Activated CD4-positive, alpha-beta T cell treated with anti-CD3 and anti-CD28 coated beads, Interleukin-2, amount 50 U/mL, for 24 hours (primary cell): Measurements from ENCODE around the gene SLMAP.

Experiments
- DNase-seq, 2 donors: peaks; one replicate each; pipeline ENCODE4 v3.0.0-alpha.2; 2020; ENCODE audit warnings: low read depth in 1 of 2, low spot score in 1 of 2

Gene SLMAP

GRCh38 chr3:57755741-57756527 lies at the start of gene SLMAP:
Gene SLMAP (plus strand): TSS chr3:57756309. CDS start chr3:57757652, 1,343 bp downstream.
- peak; percentile 85 to 95 for DNase-seq

- DNase-seq = no peak
These were observed 49.6 kb upstream of the SLMAP start for GRCh38 chr3:57706462-57706861.

GRCh38 chr3:57709031-57709430 lies 47.1 kb upstream of the SLMAP start:
- DNase-seq = no peak

GRCh38 chr3:57709559-57709958 lies 46.5 kb upstream of the SLMAP start:
- DNase-seq = no peak

- no peak for DNase-seq
These were observed 40.4 kb upstream of the SLMAP start for GRCh38 chr3:57715686-57716085.

- no peak for DNase-seq
These were observed 38.8 kb upstream of the SLMAP start for GRCh38 chr3:57717205-57717868.

- DNase-seq = no peak
These were observed 38.0 kb upstream of the SLMAP start for GRCh38 chr3:57718118-57718517.

- DNase-seq = no peak
These were observed 29.7 kb upstream of the SLMAP start for GRCh38 chr3:57726397-57726796.

GRCh38 chr3:57727106-57727505 lies 29.0 kb upstream of the SLMAP start:
- no peak for DNase-seq

- no peak for DNase-seq
These were observed 26.6 kb upstream of the SLMAP start for GRCh38 chr3:57729334-57730045.

GRCh38 chr3:57730682-57731081 lies 25.4 kb upstream of the SLMAP start:
- no peak for DNase-seq

- no peak for DNase-seq
These were observed 24.8 kb upstream of the SLMAP start for GRCh38 chr3:57731311-57731710.

GRCh38 chr3:57733790-57734189 lies 22.3 kb upstream of the SLMAP start:
- DNase-seq = no peak

- DNase-seq = no peak
These were observed 20.7 kb upstream of the SLMAP start for GRCh38 chr3:57735405-57735804.

GRCh38 chr3:57737840-57738239 lies 18.3 kb upstream of the SLMAP start:
- DNase-seq = no peak

- no peak for DNase-seq
These were observed 17.7 kb upstream of the SLMAP start for GRCh38 chr3:57738391-57738790.

GRCh38 chr3:57740027-57740426 lies 16.1 kb upstream of the SLMAP start:
- no peak for DNase-seq

- no peak for DNase-seq
These were observed 12.6 kb upstream of the SLMAP start for GRCh38 chr3:57743496-57743895.

- DNase-seq = no peak
These were observed 11.0 kb upstream of the SLMAP start for GRCh38 chr3:57745101-57745500.

GRCh38 chr3:57746156-57747010 lies 9.7 kb upstream of the SLMAP start:
- no peak for DNase-seq

GRCh38 chr3:57749542-57749941 lies 6.6 kb upstream of the SLMAP start:
- no peak for DNase-seq
